Mesendoderm (in vitro differentiated cells): ENCODE measurements around the gene FHL2. TPM values are rescaled to one million over a fixed set of nuclear protein-coding genes. Genes with fewer than 3 reads are reported as not detected.

Experiments
- DNase-seq: peaks from one replicate; pipeline ENCODE4 v3.0.0; 2013
- H2AK5ac ChIP-seq: 2 replicates; pipeline ENCODE4 v1.6.1; 2013; ENCODE audit warnings: low read length, inconsistent platforms
- H2BK120ac ChIP-seq: 2 replicates; pipeline ENCODE4 v1.6.1; 2013; ENCODE audit warnings: low read depth, mild to moderate bottlenecking, low read length, moderate library complexity, mixed read lengths
- H2BK15ac ChIP-seq: replicated peaks from 2 replicates; pipeline ENCODE4 v1.6.1; 2013; ENCODE audit warnings: low read depth, mild to moderate bottlenecking, moderate library complexity
- H2BK5ac ChIP-seq: 2 replicates; pipeline ENCODE4 v1.6.1; 2013; ENCODE audit warnings: low read length, inconsistent platforms
- H3K18ac ChIP-seq: 2 replicates; pipeline ENCODE4 v1.6.1; 2013; ENCODE audit warnings: mild to moderate bottlenecking, low read length, mixed read lengths
- H3K23ac ChIP-seq: one replicate; pipeline ENCODE4 v1.6.1; 2013; ENCODE audit warnings: low read length
- H3K27ac ChIP-seq: 2 replicates; pipeline ENCODE4 v1.5.1; 2013; ENCODE audit warnings: low read depth, mild to moderate bottlenecking, inconsistent platforms, low read length, moderate library complexity
- H3K27me3 ChIP-seq: 2 replicates; pipeline ENCODE4 v1.6.1; 2013; ENCODE audit warnings: low read length, control low read depth, mild to moderate bottlenecking, inconsistent platforms; ENCODE audit not compliant: insufficient read depth, poor library complexity
- H3K36me3 ChIP-seq: 2 replicates; pipeline ENCODE4 v1.6.1; 2013; ENCODE audit warnings: low read length, inconsistent platforms; ENCODE audit not compliant: control insufficient read depth, insufficient read depth
- H3K4ac ChIP-seq: one replicate; pipeline ENCODE4 v1.6.1; 2013; ENCODE audit warnings: low read depth, mild to moderate bottlenecking, low read length, moderate library complexity
- H3K4me1 ChIP-seq: 2 replicates; pipeline ENCODE4 v1.6.1; 2013; ENCODE audit warnings: low read depth, low read length, inconsistent platforms; ENCODE audit not compliant: control insufficient read depth
- H3K4me2 ChIP-seq: 2 replicates; pipeline ENCODE4 v1.6.1; 2013; ENCODE audit warnings: low read length
- H3K4me3 ChIP-seq: 2 replicates; pipeline ENCODE4 v1.5.1; 2013; ENCODE audit warnings: mild to moderate bottlenecking, low read length
- H3K56ac ChIP-seq: one replicate; pipeline ENCODE4 v1.6.1; 2013; ENCODE audit warnings: low read length
- H3K79me1 ChIP-seq: 2 replicates; pipeline ENCODE4 v1.6.1; 2013; ENCODE audit warnings: low read length, inconsistent platforms
- H3K79me2 ChIP-seq: 2 replicates; pipeline ENCODE4 v1.6.1; 2013; ENCODE audit warnings: mild to moderate bottlenecking, low read length; ENCODE audit not compliant: control insufficient read depth, insufficient read depth
- H3K9ac ChIP-seq: 2 replicates; pipeline ENCODE4 v1.6.1; 2013; ENCODE audit warnings: low read length, inconsistent platforms
- H4K5ac ChIP-seq: one replicate; pipeline ENCODE4 v1.6.1; 2013; ENCODE audit warnings: low read length
- H4K8ac ChIP-seq: one replicate; pipeline ENCODE4 v1.6.1; 2013; ENCODE audit warnings: low read depth, mild to moderate bottlenecking, control low read depth, low read length, moderate library complexity
- WGBS: extraction: QIAGEN DNeasy Blood & Tissue Kit; methylation state at CpG from one replicate; pipeline ENCODE4 v1.1.7; 2013; ENCODE audit warnings: low lambda C conversion rate, missing lambda C conversion rate; ENCODE audit not compliant: insufficient coverage; ENCODE audit errors: extremely low coverage; 5-methylcytosine and 5-hydroxymethylcytosine counted together
- polyA plus RNA-seq, 2 experiments: library from polyadenylated mRNA; stranded (reverse); fragments of 200-250 nt; gene quantifications; one replicate each; pipeline ENCODE4 v1.2.3, GENCODE V29; 2013

Gene FHL2, protein sequence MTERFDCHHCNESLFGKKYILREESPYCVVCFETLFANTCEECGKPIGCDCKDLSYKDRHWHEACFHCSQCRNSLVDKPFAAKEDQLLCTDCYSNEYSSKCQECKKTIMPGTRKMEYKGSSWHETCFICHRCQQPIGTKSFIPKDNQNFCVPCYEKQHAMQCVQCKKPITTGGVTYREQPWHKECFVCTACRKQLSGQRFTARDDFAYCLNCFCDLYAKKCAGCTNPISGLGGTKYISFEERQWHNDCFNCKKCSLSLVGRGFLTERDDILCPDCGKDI
- polyA plus RNA-seq (2013, experiment 1 of 2): 45.6 TPM
- polyA plus RNA-seq (2013, experiment 2 of 2): 47.5 TPM

DNA sequence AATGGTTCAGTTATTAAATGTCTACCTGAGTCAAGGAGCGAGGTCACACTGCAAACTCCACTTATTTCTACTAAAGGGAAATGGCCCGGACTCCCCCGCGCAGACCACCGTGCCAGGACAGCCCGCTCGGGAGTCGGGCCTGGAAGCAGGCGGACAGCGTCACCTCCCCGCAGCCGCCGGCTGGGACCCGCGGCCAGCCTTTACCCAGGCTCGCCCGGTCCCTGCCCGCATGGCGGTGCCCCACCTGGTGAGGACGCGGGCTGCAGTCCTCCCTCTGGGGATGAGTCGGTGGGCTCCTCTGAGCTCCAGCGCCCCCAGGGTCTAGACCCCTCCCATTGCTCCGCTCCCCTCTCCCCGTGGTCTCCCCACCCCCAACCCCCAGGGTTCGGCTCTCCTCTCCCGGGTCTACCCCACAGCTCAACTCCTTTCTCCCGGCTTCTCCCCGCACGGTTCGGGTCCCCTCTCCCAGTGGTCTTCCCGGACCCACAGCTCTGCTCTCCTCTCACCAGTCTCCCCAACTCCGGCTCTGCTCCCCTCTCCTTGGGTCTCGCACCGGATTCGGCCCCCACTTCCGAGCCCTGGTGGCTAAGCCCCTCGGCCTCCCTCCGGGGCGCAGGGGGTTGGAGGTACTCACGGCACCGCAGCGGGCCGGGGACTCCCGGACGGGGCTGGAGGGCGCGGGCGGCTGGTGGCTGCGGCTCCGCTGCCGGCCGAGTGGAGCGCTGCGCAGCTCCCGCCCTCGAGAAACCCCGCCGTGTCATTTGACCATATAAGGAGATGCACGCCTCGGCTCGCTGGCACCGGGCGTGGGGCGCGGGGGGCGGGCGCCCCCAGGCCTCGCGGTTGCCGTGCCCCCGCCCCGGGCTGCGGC lies at the start of gene FHL2:
Gene FHL2, minus strand, starts transcription at position 716 of the 871 bp plus-strand sequence. CDS start 12,535 bp downstream, outside the sequence.
- Histone ChIP-seq H3K18ac (peak within 1 kb of the TSS; percentile 89), H4K5ac (no peak within 1 kb of the TSS)
- no CpG with 5 or more reads among the region's 74 CpGs for WGBS

DNA sequence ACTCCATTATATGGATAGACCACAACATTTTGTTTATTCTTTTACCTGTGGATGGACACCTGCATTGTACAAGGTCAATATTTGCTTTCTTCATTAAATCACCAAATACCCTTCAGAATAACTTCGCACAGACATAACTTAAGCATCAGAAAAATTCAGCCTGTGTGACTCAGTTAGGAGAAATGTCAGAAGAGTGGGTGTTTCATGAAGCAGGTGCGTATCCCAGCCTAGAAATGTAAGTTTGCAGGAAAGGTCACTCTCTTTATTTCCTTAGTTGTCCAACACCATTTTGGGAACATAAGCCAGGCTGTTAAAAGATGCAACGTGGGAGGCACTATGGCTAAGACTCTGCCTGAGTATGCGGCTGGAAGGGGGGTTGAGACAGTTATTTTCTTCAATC lies 48.6 kb upstream of the FHL2 start:
- H3K4me3 ChIP-seq: no peak overlapping the region
- H3K56ac ChIP-seq: no peak overlapping the region
- no peak overlapping the region for H2BK120ac ChIP-seq
- no peak overlapping the region for H2BK15ac ChIP-seq
- no peaks in the 10 kb centered on the region for H3K4me1 ChIP-seq
- H3K23ac ChIP-seq: no peak overlapping the region
- no peaks in the 10 kb centered on the region for H3K27me3 ChIP-seq
- no peak overlapping the region for H3K27ac ChIP-seq
- no peaks in the 10 kb centered on the region for H3K79me1 ChIP-seq
- H3K9ac ChIP-seq: no peak overlapping the region
- no peak overlapping the region for H2AK5ac ChIP-seq
- no peak overlapping the region for H3K4ac ChIP-seq
- no CpG with 5 or more reads among the region's 4 CpGs for WGBS
- no peak overlapping the region for H3K4me2 ChIP-seq
- no peaks in the 10 kb centered on the region for H3K79me2 ChIP-seq
- H3K18ac ChIP-seq: no peak overlapping the region
- H3K36me3 ChIP-seq: no peaks in the 10 kb centered on the region
- no peak overlapping the region for H4K5ac ChIP-seq
- no peak overlapping the region for H2BK5ac ChIP-seq
- H4K8ac ChIP-seq: no peak overlapping the region
- DNase-seq: no peak

More for the DNA sequence above, at the start of gene FHL2:
- H3K27ac ChIP-seq: no peak within 1 kb of the TSS
- peak within 1 kb of the TSS; percentile 73 for H3K4me2 ChIP-seq
- peak within 1 kb of the TSS; percentile 94 for H3K23ac ChIP-seq
- H3K4ac ChIP-seq: no peak within 1 kb of the TSS
- H3K27me3 ChIP-seq: no peaks in the 10 kb centered on the region
- no peaks in the 10 kb centered on the region for H3K36me3 ChIP-seq
- H2BK15ac ChIP-seq: peak within 1 kb of the TSS; percentile 27
- peak within 1 kb of the TSS; percentile 96 for H3K9ac ChIP-seq
- H3K4me3 ChIP-seq: peak within 1 kb of the TSS; percentile 89
- peak within 1 kb of the TSS; percentile 5 for H2BK120ac ChIP-seq
- H2BK5ac ChIP-seq: no peak within 1 kb of the TSS
- H3K4me1 ChIP-seq: peaks cover 1% of the 10 kb centered on the region
- H4K8ac ChIP-seq: no peak within 1 kb of the TSS
- peaks cover 9% of the 10 kb centered on the region for H3K79me1 ChIP-seq
- peak; percentile 90 for DNase-seq
- H3K56ac ChIP-seq: peak within 1 kb of the TSS; percentile 98
- H3K79me2 ChIP-seq: peaks cover 15% of the 10 kb centered on the region
- H2AK5ac ChIP-seq: no peak within 1 kb of the TSS

DNA sequence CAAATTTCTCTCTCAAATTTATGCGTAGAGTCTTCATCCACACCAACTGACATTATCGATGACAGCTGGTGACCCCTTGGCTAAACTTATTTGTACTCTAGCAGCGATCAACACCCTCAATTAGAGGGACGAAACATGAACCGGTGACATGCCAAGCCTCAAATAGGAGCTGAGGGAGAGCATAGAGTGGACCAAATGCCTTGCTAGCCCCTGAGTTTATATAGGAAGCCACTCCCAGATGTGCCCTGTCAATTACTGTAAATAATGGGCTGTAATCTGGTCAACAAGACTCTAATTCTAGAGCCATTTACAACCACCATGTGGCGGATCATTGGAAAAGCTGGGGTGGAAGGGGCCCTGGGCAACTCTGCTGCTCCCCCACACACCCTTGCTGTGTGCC lies 47.6 kb upstream of the FHL2 start:
- Histone ChIP-seq H3K9ac (no peak overlapping the region), H4K5ac (no peak overlapping the region), H3K79me2 (no peaks in the 10 kb centered on the region), H3K36me3 (no peaks in the 10 kb centered on the region), H3K23ac (no peak overlapping the region), H2BK15ac (no peak overlapping the region), H3K4ac (no peak overlapping the region), H4K8ac (no peak overlapping the region), H3K79me1 (no peaks in the 10 kb centered on the region), H2BK120ac (no peak overlapping the region), H2BK5ac (no peak overlapping the region), H3K27ac (no peak overlapping the region), H3K18ac (no peak overlapping the region), H3K4me1 (no peaks in the 10 kb centered on the region), H3K27me3 (no peaks in the 10 kb centered on the region), H3K4me3 (no peak overlapping the region), H3K56ac (no peak overlapping the region), H2AK5ac (no peak overlapping the region), H3K4me2 (no peak overlapping the region)
- DNase-seq: no peak
- WGBS: no CpG with 5 or more reads among the region's 6 CpGs

DNA sequence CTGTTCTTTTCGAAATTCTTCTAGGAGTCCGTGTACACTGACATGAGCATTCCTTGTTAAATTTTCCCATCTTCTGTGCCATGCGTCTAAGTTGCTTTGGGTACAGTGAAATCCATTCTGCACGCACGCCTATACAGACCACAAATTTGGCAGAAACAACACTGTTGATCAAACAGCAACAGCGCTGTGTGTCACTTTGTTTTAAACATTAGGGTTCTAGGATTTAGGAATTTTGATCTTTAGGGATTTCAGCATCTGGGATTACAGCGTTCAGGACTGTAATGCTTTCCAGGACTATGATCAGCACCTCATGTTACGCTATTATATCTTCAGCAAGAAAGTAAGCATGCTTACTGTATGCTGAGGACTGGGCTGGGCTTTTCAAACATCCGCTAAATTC lies 47.1 kb upstream of the FHL2 start:
- no CpG with 5 or more reads among the region's 9 CpGs for WGBS
- H3K9ac ChIP-seq: no peak overlapping the region
- H4K5ac ChIP-seq: no peak overlapping the region
- H3K4me3 ChIP-seq: no peak overlapping the region
- H3K27me3 ChIP-seq: no peaks in the 10 kb centered on the region
- no peak overlapping the region for H2BK120ac ChIP-seq
- no peak overlapping the region for H2BK5ac ChIP-seq
- no peaks in the 10 kb centered on the region for H3K79me1 ChIP-seq
- no peak overlapping the region for H2BK15ac ChIP-seq
- no peaks in the 10 kb centered on the region for H3K36me3 ChIP-seq
- H3K4me2 ChIP-seq: no peak overlapping the region
- no peaks in the 10 kb centered on the region for H3K79me2 ChIP-seq
- no peak overlapping the region for H4K8ac ChIP-seq
- H2AK5ac ChIP-seq: no peak overlapping the region
- no peak overlapping the region for H3K18ac ChIP-seq
- no peak overlapping the region for H3K27ac ChIP-seq
- no peak overlapping the region for H3K56ac ChIP-seq
- H3K4me1 ChIP-seq: no peaks in the 10 kb centered on the region
- H3K4ac ChIP-seq: no peak overlapping the region
- DNase-seq: no peak
- no peak overlapping the region for H3K23ac ChIP-seq

DNA sequence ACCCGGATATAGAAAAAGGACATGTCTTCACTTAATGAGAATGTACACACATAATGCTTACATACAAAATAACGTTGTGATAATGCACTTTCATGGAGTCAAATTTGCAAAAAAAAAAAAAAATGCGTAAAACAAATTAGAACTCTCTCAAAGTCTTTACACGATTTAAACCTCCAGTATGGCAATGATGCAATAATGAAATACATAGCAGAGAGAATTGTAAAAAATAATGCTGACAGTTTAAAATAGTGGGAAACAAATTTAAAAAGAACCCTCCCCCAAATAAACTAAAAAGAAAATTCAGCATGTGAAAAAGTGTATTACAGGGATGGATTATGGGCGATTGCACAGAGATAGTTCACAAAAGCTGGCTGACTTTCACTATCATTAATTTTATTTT lies 46.6 kb upstream of the FHL2 start:
- H4K5ac ChIP-seq: no peak overlapping the region
- no peak for DNase-seq
- H3K56ac ChIP-seq: no peak overlapping the region
- H3K23ac ChIP-seq: no peak overlapping the region
- H2BK120ac ChIP-seq: no peak overlapping the region
- H3K79me2 ChIP-seq: no peaks in the 10 kb centered on the region
- H3K27me3 ChIP-seq: no peaks in the 10 kb centered on the region
- no peaks in the 10 kb centered on the region for H3K79me1 ChIP-seq
- no peak overlapping the region for H3K4me3 ChIP-seq
- no peak overlapping the region for H3K4me2 ChIP-seq
- H3K36me3 ChIP-seq: no peaks in the 10 kb centered on the region
- no peak overlapping the region for H4K8ac ChIP-seq
- no peaks in the 10 kb centered on the region for H3K4me1 ChIP-seq
- WGBS: no CpG with 5 or more reads among the region's 5 CpGs
- no peak overlapping the region for H3K27ac ChIP-seq
- no peak overlapping the region for H2BK15ac ChIP-seq
- no peak overlapping the region for H2AK5ac ChIP-seq
- no peak overlapping the region for H3K9ac ChIP-seq
- H2BK5ac ChIP-seq: no peak overlapping the region
- no peak overlapping the region for H3K4ac ChIP-seq
- H3K18ac ChIP-seq: no peak overlapping the region
